ENCODE measurements around the gene PSMB1. TPM values are rescaled to one million over a fixed set of nuclear protein-coding genes. Genes with fewer than 3 reads are reported as not detected.
A peak's percentile ranks its signal among the peaks of the same experiment; 100 is the strongest.
"Not testable (repeated sequence)": the region's sequence is repeated elsewhere in the genome, so short reads cannot be mapped to it uniquely, and the experiment has no call there.

The PSMB1 gene
- total RNA-seq, 1 donor from 2014 or later, result 420 TPM

- H3K27ac ChIP-seq, result no peak overlapping the region
- H3F3A ChIP-seq (ENCODE audit: low read depth), result peaks cover 13% of the 10 kb centered on the region
- no peak overlapping the region for H3K4me3 ChIP-seq
- H3K4me3 Mint-ChIP-seq, result no peak overlapping the region
- no peak overlapping the region for H2AFZ ChIP-seq (replicated peaks)
- peaks cover 11% of the 10 kb centered on the region for H4K20me1 ChIP-seq (ENCODE audit: low read depth)
- no peak overlapping the region for H3K27ac Mint-ChIP-seq
- no peak overlapping the region for H3K9ac ChIP-seq
- H3K9me3 Mint-ChIP-seq, result no peaks in the 10 kb centered on the region
- peaks cover 3% of the 10 kb centered on the region for H3K79me2 ChIP-seq (ENCODE audit: low read depth)
- peaks cover 4% of the 10 kb centered on the region for H3K4me1 Mint-ChIP-seq
- H3K9me3 ChIP-seq (ENCODE audit: low read depth), result no peaks in the 10 kb centered on the region
- DNase-seq (ENCODE audit: low spot score), result no peak
- H3K27me3 Mint-ChIP-seq (ENCODE audit: insufficient read depth, low read depth), result no peaks in the 10 kb centered on the region
- H3K4me2 ChIP-seq, result no peak overlapping the region
- TF ChIP-seq EZH2 (IDR thresholded peaks at IDR 0.05) (no peak), EZH2phosphoT487 (IDR thresholded peaks at IDR 0.05) (no peak), CTCF (IDR thresholded peaks at IDR 0.05) (no peak)
- H3K27me3 ChIP-seq, result no peaks in the 10 kb centered on the region
- H3K4me1 ChIP-seq, result no peaks in the 10 kb centered on the region
- peaks cover 15% of the 10 kb centered on the region for H3K36me3 Mint-ChIP-seq
- H3K36me3 ChIP-seq, result peaks cover 16% of the 10 kb centered on the region
These were observed 19.3 kb downstream of the PSMB1 start for GRCh38 chr6:170533792-170534191.

- peaks cover 13% of the 10 kb centered on the region for H3F3A ChIP-seq (ENCODE audit: low read depth)
- Mint-ChIP-seq H3K27ac (no peak overlapping the region), H3K4me3 (no peak overlapping the region), H3K27me3 (ENCODE audit: insufficient read depth, low read depth) (no peaks in the 10 kb centered on the region), H3K4me1 (peaks cover 4% of the 10 kb centered on the region), H3K36me3 (peaks cover 15% of the 10 kb centered on the region), H3K9me3 (no peaks in the 10 kb centered on the region)
- peaks cover 8% of the 10 kb centered on the region for H4K20me1 ChIP-seq (ENCODE audit: low read depth)
- H3K27ac ChIP-seq, result no peak overlapping the region
- H3K27me3 ChIP-seq, result no peaks in the 10 kb centered on the region
- no peaks in the 10 kb centered on the region for H3K9me3 ChIP-seq (ENCODE audit: low read depth)
- TF ChIP-seq CTCF (IDR thresholded peaks at IDR 0.05), result no peak
- TF ChIP-seq EZH2 (IDR thresholded peaks at IDR 0.05), result no peak
- TF ChIP-seq EZH2phosphoT487 (IDR thresholded peaks at IDR 0.05), result no peak
- H2AFZ ChIP-seq (replicated peaks), result no peak overlapping the region
- no peaks in the 10 kb centered on the region for H3K4me1 ChIP-seq
- no peak overlapping the region for H3K9ac ChIP-seq
- H3K79me2 ChIP-seq (ENCODE audit: low read depth), result no peaks in the 10 kb centered on the region
- no peak overlapping the region for H3K4me3 ChIP-seq
- no peak for DNase-seq (ENCODE audit: low spot score)
- H3K36me3 ChIP-seq, result peaks cover 15% of the 10 kb centered on the region
- H3K4me2 ChIP-seq, result no peak overlapping the region
These were observed 20.1 kb downstream of the PSMB1 start for GRCh38 chr6:170532867-170533488.

GRCh38 chr6:170529839-170530469, 23.2 kb downstream of the PSMB1 start:
- Histone ChIP-seq H2AFZ (replicated peaks) (no peak overlapping the region), H3K79me2 (ENCODE audit: low read depth) (no peaks in the 10 kb centered on the region), H3K27ac (no peak overlapping the region), H4K20me1 (ENCODE audit: low read depth) (no peaks in the 10 kb centered on the region), H3K4me2 (no peak overlapping the region), H3K4me1 (no peaks in the 10 kb centered on the region), H3K4me3 (no peak overlapping the region), H3F3A (ENCODE audit: low read depth) (peaks cover 13% of the 10 kb centered on the region), H3K9me3 (ENCODE audit: low read depth) (no peaks in the 10 kb centered on the region), H3K27me3 (no peaks in the 10 kb centered on the region), H3K36me3 (peaks cover 6% of the 10 kb centered on the region), H3K9ac (no peak overlapping the region)
- Mint-ChIP-seq H3K4me1 (peaks cover 4% of the 10 kb centered on the region), H3K27me3 (ENCODE audit: insufficient read depth, low read depth) (no peaks in the 10 kb centered on the region), H3K36me3 (peaks cover 3% of the 10 kb centered on the region), H3K9me3 (no peaks in the 10 kb centered on the region), H3K27ac (no peak overlapping the region), H3K4me3 (peak overlapping the region; percentile 25)
- DNase-seq (ENCODE audit: low spot score), result peak; percentile 84
- TF ChIP-seq CTCF (IDR thresholded peaks at IDR 0.05) (peak; percentile 93), EZH2 (IDR thresholded peaks at IDR 0.05) (no peak)

GRCh38 chr6:170527995-170528394, 25.1 kb downstream of the PSMB1 start:
- not testable (repeated sequence) for H3K9ac ChIP-seq; H3K27me3 ChIP-seq; H3K9me3 ChIP-seq (ENCODE audit: low read depth); H3K9me3 Mint-ChIP-seq; H3K4me3 ChIP-seq; H3K79me2 ChIP-seq (ENCODE audit: low read depth); H3K4me1 Mint-ChIP-seq; DNase-seq (ENCODE audit: low spot score); H2AFZ ChIP-seq (replicated peaks); H4K20me1 ChIP-seq (ENCODE audit: low read depth); H3K27ac Mint-ChIP-seq; H3K27ac ChIP-seq; H3K4me2 ChIP-seq; H3K27me3 Mint-ChIP-seq (ENCODE audit: insufficient read depth, low read depth); H3K36me3 Mint-ChIP-seq; H3F3A ChIP-seq (ENCODE audit: low read depth); H3K4me3 Mint-ChIP-seq; H3K36me3 ChIP-seq; H3K4me1 ChIP-seq
